T-helper 9 cell (primary cell): ENCODE measurements around the gene TPTE.
"Not testable (repeated sequence)": the region's sequence is repeated elsewhere in the genome, so short reads cannot be mapped to it uniquely, and the experiment has no call there.

Experiments
- DNase-seq: peaks from one replicate; pipeline ENCODE4 v3.0.0-alpha.2; 2020
- total RNA-seq, 2 donors: gene quantifications; one replicate each; lab custom pipeline; 2026; lab: John Stamatoyannopoulos, UW

Gene TPTE
- total RNA-seq = 0 reads per million in 2 donors

- DNase-seq = no peak
These were observed at the start of gene TPTE for GRCh38 chr21:10521091-10521598. TSS of gene TPTE (plus strand) at chr21:10521583. CDS start at chr21:10538724, 17,141 bp downstream.

- DNase-seq = not testable (repeated sequence)
These were observed 49.4 kb upstream of the TPTE start for GRCh38 chr21:10471999-10472398.

GRCh38 chr21:10477794-10478193, 43.6 kb upstream of the TPTE start:
- not testable (repeated sequence) for DNase-seq

- DNase-seq = not testable (repeated sequence)
These were observed 41.5 kb upstream of the TPTE start for GRCh38 chr21:10479875-10480274.

GRCh38 chr21:10484864-10485263, 36.5 kb upstream of the TPTE start:
- DNase-seq = not testable (repeated sequence)

- not testable (repeated sequence) for DNase-seq
These were observed 30.9 kb upstream of the TPTE start for GRCh38 chr21:10490453-10490852.

- DNase-seq = no peak
These were observed 10.3 kb upstream of the TPTE start for GRCh38 chr21:10511116-10511515.

GRCh38 chr21:10516889-10517288, 4.5 kb upstream of the TPTE start:
- DNase-seq = not testable (repeated sequence)

- DNase-seq = not testable (repeated sequence)
These were observed 3.5 kb upstream of the TPTE start for GRCh38 chr21:10517904-10518303.

GRCh38 chr21:10521835-10522500, 585 bp downstream of the TPTE start:
- not testable (repeated sequence) for DNase-seq

- no peak for DNase-seq
These were observed 18.6 kb downstream of the TPTE start for GRCh38 chr21:10539956-10540355.

GRCh38 chr21:10544376-10544775, 23.0 kb downstream of the TPTE start:
- not testable (repeated sequence) for DNase-seq

- DNase-seq = not testable (repeated sequence)
These were observed 26.5 kb downstream of the TPTE start for GRCh38 chr21:10547868-10548267.

- DNase-seq = not testable (repeated sequence)
These were observed 27.1 kb downstream of the TPTE start for GRCh38 chr21:10548331-10548954.

- not testable (repeated sequence) for DNase-seq
These were observed 49.4 kb downstream of the TPTE start for GRCh38 chr21:10570803-10571202.

- not testable (repeated sequence) for DNase-seq
These were observed 53.3 kb downstream of the TPTE start for GRCh38 chr21:10574531-10575310.

GRCh38 chr21:10575311-10575667, 53.9 kb downstream of the TPTE start:
- no peak for DNase-seq

GRCh38 chr21:10578910-10579309, 57.5 kb downstream of the TPTE start:
- DNase-seq = not testable (repeated sequence)

- DNase-seq = not testable (repeated sequence)
These were observed 67.7 kb downstream of the TPTE start for GRCh38 chr21:10589115-10589514.

GRCh38 chr21:10607074-10607473, 85.7 kb downstream of the TPTE start:
- DNase-seq = not testable (repeated sequence)

- not testable (repeated sequence) for DNase-seq
These were observed 92.9 kb downstream of the TPTE start for GRCh38 chr21:10614285-10614684.

GRCh38 chr21:10616061-10616460, 94.7 kb downstream of the TPTE start:
- not testable (repeated sequence) for DNase-seq

- no peak for DNase-seq
These were observed 95.2 kb downstream of the TPTE start for GRCh38 chr21:10616535-10616934.
